ENCODE results near the gene USP3.

The USP3 gene

GRCh38 chr15:63582718-63583426 is 78.5 kb downstream of the USP3 start:
- Histone ChIP-seq H3K4me3 (ENCODE audit: low read length) (no peak overlapping the region), H3K36me3 (ENCODE audit: control insufficient read depth, low read length) (peaks cover 49% of the 10 kb centered on the region), H3K4me1 (ENCODE audit: control insufficient read depth, low read length) (no peaks in the 10 kb centered on the region), H3K27ac (ENCODE audit: low read depth, low read length) (no peak overlapping the region), H3K27me3 (ENCODE audit: control insufficient read depth, low read length) (no peaks in the 10 kb centered on the region), H3F3A (ENCODE audit: control insufficient read depth, insufficient read depth) (peaks cover 9% of the 10 kb centered on the region), H3K9me3 (ENCODE audit: control insufficient read depth, insufficient read depth, low read length) (no peaks in the 10 kb centered on the region), H3K9me2 (replicated peaks; ENCODE audit: control insufficient read depth, low read length) (no peaks in the 10 kb centered on the region), H3K79me2 (ENCODE audit: control insufficient read depth, low read length) (no peaks in the 10 kb centered on the region), H3K4me2 (ENCODE audit: low read length) (no peak overlapping the region), H4K20me1 (ENCODE audit: control insufficient read depth, insufficient read depth, low read depth, low read length) (no peaks in the 10 kb centered on the region)
- TF ChIP-seq EZH2phosphoT487 (IDR thresholded peaks at IDR 0.05; ENCODE audit: borderline replicate concordance, low read length) (no peak), CTCF (IDR thresholded peaks at IDR 0.05; ENCODE audit: low read depth, low read length, poor library complexity, severe bottlenecking) (no peak)

- no peak overlapping the region for H3K4me2 ChIP-seq (ENCODE audit: low read length)
- H3K79me2 ChIP-seq (ENCODE audit: control insufficient read depth, low read length): no peaks in the 10 kb centered on the region
- H4K20me1 ChIP-seq (ENCODE audit: control insufficient read depth, insufficient read depth, low read depth, low read length): no peaks in the 10 kb centered on the region
- TF ChIP-seq CTCF (IDR thresholded peaks at IDR 0.05; ENCODE audit: low read depth, low read length, poor library complexity, severe bottlenecking) (no peak), EZH2phosphoT487 (IDR thresholded peaks at IDR 0.05; ENCODE audit: borderline replicate concordance, low read length) (no peak)
- no peaks in the 10 kb centered on the region for H3K27me3 ChIP-seq (ENCODE audit: control insufficient read depth, low read length)
- H3K9me2 ChIP-seq (replicated peaks; ENCODE audit: control insufficient read depth, low read length): no peaks in the 10 kb centered on the region
- H3K27ac ChIP-seq (ENCODE audit: low read depth, low read length): no peak overlapping the region
- no peaks in the 10 kb centered on the region for H3K4me1 ChIP-seq (ENCODE audit: control insufficient read depth, low read length)
- no peaks in the 10 kb centered on the region; the same call in none of the 2 replicates for H3F3A ChIP-seq (ENCODE audit: control insufficient read depth, insufficient read depth)
- no peak overlapping the region for H3K4me3 ChIP-seq (ENCODE audit: low read length)
- H3K36me3 ChIP-seq (ENCODE audit: control insufficient read depth, low read length): peaks cover 85% of the 10 kb centered on the region
- no peaks in the 10 kb centered on the region for H3K9me3 ChIP-seq (ENCODE audit: control insufficient read depth, insufficient read depth, low read length)
These were observed 82.4 kb downstream of the USP3 start for GRCh38 chr15:63586790-63587189.

- Histone ChIP-seq H3K79me2 (ENCODE audit: control insufficient read depth, low read length) (no peaks in the 10 kb centered on the region), H3K4me2 (ENCODE audit: low read length) (no peak overlapping the region), H3K9me3 (ENCODE audit: control insufficient read depth, insufficient read depth, low read length) (no peaks in the 10 kb centered on the region), H3K27ac (ENCODE audit: low read depth, low read length) (no peak overlapping the region), H3K4me3 (ENCODE audit: low read length) (no peak overlapping the region), H4K20me1 (ENCODE audit: control insufficient read depth, insufficient read depth, low read depth, low read length) (no peaks in the 10 kb centered on the region), H3K36me3 (ENCODE audit: control insufficient read depth, low read length) (peaks cover 82% of the 10 kb centered on the region), H3F3A (ENCODE audit: control insufficient read depth, insufficient read depth) (no peaks in the 10 kb centered on the region; the same call in none of the 2 replicates), H3K27me3 (ENCODE audit: control insufficient read depth, low read length) (no peaks in the 10 kb centered on the region), H3K9me2 (replicated peaks; ENCODE audit: control insufficient read depth, low read length) (no peaks in the 10 kb centered on the region), H3K4me1 (ENCODE audit: control insufficient read depth, low read length) (no peaks in the 10 kb centered on the region)
- TF ChIP-seq CTCF (IDR thresholded peaks at IDR 0.05; ENCODE audit: low read depth, low read length, poor library complexity, severe bottlenecking): no peak
- TF ChIP-seq EZH2phosphoT487 (IDR thresholded peaks at IDR 0.05; ENCODE audit: borderline replicate concordance, low read length): no peak
These were observed 83.1 kb downstream of the USP3 start for GRCh38 chr15:63587527-63587926.

All from DOHH2 (cell line).